HEK293 (cell line): Measurements from ENCODE around the gene CLDN6.

Experiments used
- GLIS1 ChIP-seq: fragments of 450-650 bp; formaldehyde crosslinking; IDR thresholded peaks from 2 replicates; pipeline ENCODE4 v1.5.1; 2016; ENCODE audit warnings: missing biosample characterization, missing genetic modification characterization
- IKZF3 ChIP-seq: fragments of 450-650 bp; IDR thresholded peaks from 2 replicates; pipeline ENCODE4 v1.5.0; 2018; ENCODE audit warnings: missing biosample characterization, mild to moderate bottlenecking, missing genetic modification characterization, moderate library complexity
- KLF16 ChIP-seq: fragments of 450-650 bp; formaldehyde crosslinking; IDR thresholded peaks from 2 replicates; pipeline ENCODE4 v1.5.1; 2017; ENCODE audit warnings: missing biosample characterization, missing genetic modification characterization
- KLF9 ChIP-seq: fragments of 450-650 bp; formaldehyde crosslinking; IDR thresholded peaks from 2 replicates; pipeline ENCODE4 v1.5.1; 2016; ENCODE audit warnings: missing biosample characterization, missing genetic modification characterization, low read depth
- REST ChIP-seq: fragments of 450-650 bp; formaldehyde crosslinking; IDR thresholded peaks from 2 replicates; pipeline ENCODE4 v1.5.1; 2016; ENCODE audit warnings: missing biosample characterization, missing genetic modification characterization
- SALL2 ChIP-seq: fragments of 450-650 bp; formaldehyde crosslinking; IDR thresholded peaks from 2 replicates; pipeline ENCODE4 v1.5.0; 2017; ENCODE audit warnings: missing biosample characterization, mild to moderate bottlenecking, missing genetic modification characterization, borderline replicate concordance
- SP2 ChIP-seq: fragments of 450-650 bp; formaldehyde crosslinking; IDR thresholded peaks from 2 replicates; pipeline ENCODE4 v1.5.1; 2016; ENCODE audit warnings: missing biosample characterization, missing genetic modification characterization
- ZFP3 ChIP-seq: fragments of 450-650 bp; formaldehyde crosslinking; IDR thresholded peaks from 2 replicates; pipeline ENCODE4 v1.5.1; 2016; ENCODE audit warnings: low read depth, missing biosample characterization, missing genetic modification characterization
- ZNF114 ChIP-seq: fragments of 450-650 bp; formaldehyde crosslinking; IDR thresholded peaks from 2 replicates; pipeline ENCODE4 v1.5.0; 2017; ENCODE audit warnings: missing biosample characterization, missing genetic modification characterization
- ZNF354C ChIP-seq: fragments of 450-650 bp; formaldehyde crosslinking; IDR thresholded peaks from 2 replicates; pipeline ENCODE4 v1.5.1; 2016; ENCODE audit warnings: missing biosample characterization, missing genetic modification characterization, low read depth, borderline replicate concordance
- ZNF404 ChIP-seq: fragments of 450-650 bp; formaldehyde crosslinking; IDR thresholded peaks from 2 replicates; pipeline ENCODE4 v1.5.1; 2017; ENCODE audit warnings: missing biosample characterization, missing genetic modification characterization
- ZNF518A ChIP-seq: fragments of 450-650 bp; formaldehyde crosslinking; conservative IDR thresholded peaks from 2 replicates; pipeline ENCODE4 v1.5.1; 2016; ENCODE audit warnings: low read depth, missing biosample characterization, missing genetic modification characterization
- ZNF658 ChIP-seq: fragments of 450-650 bp; formaldehyde crosslinking; IDR thresholded peaks from 2 replicates; pipeline ENCODE4; 2016; ENCODE audit warnings: missing biosample characterization, missing genetic modification characterization
- ZNF677 ChIP-seq: fragments of 450-650 bp; IDR thresholded peaks from 2 replicates; pipeline ENCODE4 v1.5.0; 2018; ENCODE audit warnings: missing biosample characterization, mild to moderate bottlenecking, missing genetic modification characterization, moderate library complexity
- ZSCAN23 ChIP-seq: fragments of 450-650 bp; formaldehyde crosslinking; IDR thresholded peaks from 2 replicates; pipeline ENCODE4 v1.5.1; 2016; ENCODE audit warnings: missing biosample characterization, missing genetic modification characterization
- TF ChIP-seq, protein P1 (sequence below): fragments of 450-650 bp; formaldehyde crosslinking; IDR thresholded peaks from 2 replicates; pipeline ENCODE4 v1.5.1; 2017; ENCODE audit warnings: missing biosample characterization, missing genetic modification characterization
- TF ChIP-seq, protein P2 (sequence below): fragments of 450-650 bp; formaldehyde crosslinking; IDR thresholded peaks from 2 replicates; pipeline ENCODE4 v1.5.1; 2016; ENCODE audit warnings: missing biosample characterization, missing genetic modification characterization
- TF ChIP-seq, protein P3 (sequence below): fragments of 450-650 bp; formaldehyde crosslinking; IDR thresholded peaks from 2 replicates; pipeline ENCODE4 v1.5.1; 2016; ENCODE audit warnings: missing biosample characterization, missing genetic modification characterization
- TF ChIP-seq, protein P4 (sequence below): fragments of 450-650 bp; formaldehyde crosslinking; IDR thresholded peaks from 2 replicates; pipeline ENCODE4 v1.5.1; 2016; ENCODE audit warnings: missing biosample characterization, missing genetic modification characterization, borderline replicate concordance

The CLDN6 gene

GRCh38 chr16:3065069-3065741 lies 47.2 kb upstream of the CLDN6 start, which contains the start of gene IL32 (continued):
- TF ChIP-seq, protein P1, sequence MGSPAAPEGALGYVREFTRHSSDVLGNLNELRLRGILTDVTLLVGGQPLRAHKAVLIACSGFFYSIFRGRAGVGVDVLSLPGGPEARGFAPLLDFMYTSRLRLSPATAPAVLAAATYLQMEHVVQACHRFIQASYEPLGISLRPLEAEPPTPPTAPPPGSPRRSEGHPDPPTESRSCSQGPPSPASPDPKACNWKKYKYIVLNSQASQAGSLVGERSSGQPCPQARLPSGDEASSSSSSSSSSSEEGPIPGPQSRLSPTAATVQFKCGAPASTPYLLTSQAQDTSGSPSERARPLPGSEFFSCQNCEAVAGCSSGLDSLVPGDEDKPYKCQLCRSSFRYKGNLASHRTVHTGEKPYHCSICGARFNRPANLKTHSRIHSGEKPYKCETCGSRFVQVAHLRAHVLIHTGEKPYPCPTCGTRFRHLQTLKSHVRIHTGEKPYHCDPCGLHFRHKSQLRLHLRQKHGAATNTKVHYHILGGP = no peak
- TF ChIP-seq ZNF677 (tag by site-specific recombination) = no peak
- no peak for TF ChIP-seq KLF9
- no peak for TF ChIP-seq SALL2 (tag by site-specific recombination)
- TF ChIP-seq REST (tag by site-specific recombination) = no peak
- no peak for TF ChIP-seq ZNF658
- TF ChIP-seq ZNF404 (tag by site-specific recombination) = no peak
- peak; percentile 94 for TF ChIP-seq GLIS1 (tag by site-specific recombination)
- TF ChIP-seq KLF16 (tag by site-specific recombination) = no peak
- TF ChIP-seq ZNF354C (tag by site-specific recombination) = no peak
- TF ChIP-seq, protein P2, sequence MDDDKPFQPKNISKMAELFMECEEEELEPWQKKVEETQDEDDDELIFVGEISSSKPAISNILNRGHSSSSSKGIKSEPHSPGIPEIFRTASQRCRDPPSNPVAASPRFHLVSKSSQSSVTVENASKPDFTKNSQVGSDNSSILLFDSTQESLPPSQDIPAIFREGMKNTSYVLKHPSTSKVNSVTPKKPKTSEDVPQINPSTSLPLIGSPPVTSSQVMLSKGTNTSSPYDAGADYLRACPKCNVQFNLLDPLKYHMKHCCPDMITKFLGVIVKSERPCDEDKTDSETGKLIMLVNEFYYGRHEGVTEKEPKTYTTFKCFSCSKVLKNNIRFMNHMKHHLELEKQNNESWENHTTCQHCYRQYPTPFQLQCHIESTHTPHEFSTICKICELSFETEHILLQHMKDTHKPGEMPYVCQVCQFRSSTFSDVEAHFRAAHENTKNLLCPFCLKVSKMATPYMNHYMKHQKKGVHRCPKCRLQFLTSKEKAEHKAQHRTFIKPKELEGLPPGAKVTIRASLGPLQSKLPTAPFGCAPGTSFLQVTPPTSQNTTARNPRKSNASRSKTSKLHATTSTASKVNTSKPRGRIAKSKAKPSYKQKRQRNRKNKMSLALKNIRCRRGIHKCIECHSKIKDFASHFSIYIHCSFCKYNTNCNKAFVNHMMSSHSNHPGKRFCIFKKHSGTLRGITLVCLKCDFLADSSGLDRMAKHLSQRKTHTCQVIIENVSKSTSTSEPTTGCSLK = no peak
- peak; percentile 41 for TF ChIP-seq SP2 (tag by site-specific recombination)
- no peak for TF ChIP-seq ZFP3 (tag by site-specific recombination)
- TF ChIP-seq, protein P3, sequence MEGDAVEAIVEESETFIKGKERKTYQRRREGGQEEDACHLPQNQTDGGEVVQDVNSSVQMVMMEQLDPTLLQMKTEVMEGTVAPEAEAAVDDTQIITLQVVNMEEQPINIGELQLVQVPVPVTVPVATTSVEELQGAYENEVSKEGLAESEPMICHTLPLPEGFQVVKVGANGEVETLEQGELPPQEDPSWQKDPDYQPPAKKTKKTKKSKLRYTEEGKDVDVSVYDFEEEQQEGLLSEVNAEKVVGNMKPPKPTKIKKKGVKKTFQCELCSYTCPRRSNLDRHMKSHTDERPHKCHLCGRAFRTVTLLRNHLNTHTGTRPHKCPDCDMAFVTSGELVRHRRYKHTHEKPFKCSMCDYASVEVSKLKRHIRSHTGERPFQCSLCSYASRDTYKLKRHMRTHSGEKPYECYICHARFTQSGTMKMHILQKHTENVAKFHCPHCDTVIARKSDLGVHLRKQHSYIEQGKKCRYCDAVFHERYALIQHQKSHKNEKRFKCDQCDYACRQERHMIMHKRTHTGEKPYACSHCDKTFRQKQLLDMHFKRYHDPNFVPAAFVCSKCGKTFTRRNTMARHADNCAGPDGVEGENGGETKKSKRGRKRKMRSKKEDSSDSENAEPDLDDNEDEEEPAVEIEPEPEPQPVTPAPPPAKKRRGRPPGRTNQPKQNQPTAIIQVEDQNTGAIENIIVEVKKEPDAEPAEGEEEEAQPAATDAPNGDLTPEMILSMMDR (tag by site-specific recombination) = no peak
- peak; percentile 61; the same call in 1 of the 2 replicates for TF ChIP-seq IKZF3 (tag by site-specific recombination)
- TF ChIP-seq ZNF518A = no peak
- TF ChIP-seq ZNF114 = no peak
- TF ChIP-seq, protein P4, sequence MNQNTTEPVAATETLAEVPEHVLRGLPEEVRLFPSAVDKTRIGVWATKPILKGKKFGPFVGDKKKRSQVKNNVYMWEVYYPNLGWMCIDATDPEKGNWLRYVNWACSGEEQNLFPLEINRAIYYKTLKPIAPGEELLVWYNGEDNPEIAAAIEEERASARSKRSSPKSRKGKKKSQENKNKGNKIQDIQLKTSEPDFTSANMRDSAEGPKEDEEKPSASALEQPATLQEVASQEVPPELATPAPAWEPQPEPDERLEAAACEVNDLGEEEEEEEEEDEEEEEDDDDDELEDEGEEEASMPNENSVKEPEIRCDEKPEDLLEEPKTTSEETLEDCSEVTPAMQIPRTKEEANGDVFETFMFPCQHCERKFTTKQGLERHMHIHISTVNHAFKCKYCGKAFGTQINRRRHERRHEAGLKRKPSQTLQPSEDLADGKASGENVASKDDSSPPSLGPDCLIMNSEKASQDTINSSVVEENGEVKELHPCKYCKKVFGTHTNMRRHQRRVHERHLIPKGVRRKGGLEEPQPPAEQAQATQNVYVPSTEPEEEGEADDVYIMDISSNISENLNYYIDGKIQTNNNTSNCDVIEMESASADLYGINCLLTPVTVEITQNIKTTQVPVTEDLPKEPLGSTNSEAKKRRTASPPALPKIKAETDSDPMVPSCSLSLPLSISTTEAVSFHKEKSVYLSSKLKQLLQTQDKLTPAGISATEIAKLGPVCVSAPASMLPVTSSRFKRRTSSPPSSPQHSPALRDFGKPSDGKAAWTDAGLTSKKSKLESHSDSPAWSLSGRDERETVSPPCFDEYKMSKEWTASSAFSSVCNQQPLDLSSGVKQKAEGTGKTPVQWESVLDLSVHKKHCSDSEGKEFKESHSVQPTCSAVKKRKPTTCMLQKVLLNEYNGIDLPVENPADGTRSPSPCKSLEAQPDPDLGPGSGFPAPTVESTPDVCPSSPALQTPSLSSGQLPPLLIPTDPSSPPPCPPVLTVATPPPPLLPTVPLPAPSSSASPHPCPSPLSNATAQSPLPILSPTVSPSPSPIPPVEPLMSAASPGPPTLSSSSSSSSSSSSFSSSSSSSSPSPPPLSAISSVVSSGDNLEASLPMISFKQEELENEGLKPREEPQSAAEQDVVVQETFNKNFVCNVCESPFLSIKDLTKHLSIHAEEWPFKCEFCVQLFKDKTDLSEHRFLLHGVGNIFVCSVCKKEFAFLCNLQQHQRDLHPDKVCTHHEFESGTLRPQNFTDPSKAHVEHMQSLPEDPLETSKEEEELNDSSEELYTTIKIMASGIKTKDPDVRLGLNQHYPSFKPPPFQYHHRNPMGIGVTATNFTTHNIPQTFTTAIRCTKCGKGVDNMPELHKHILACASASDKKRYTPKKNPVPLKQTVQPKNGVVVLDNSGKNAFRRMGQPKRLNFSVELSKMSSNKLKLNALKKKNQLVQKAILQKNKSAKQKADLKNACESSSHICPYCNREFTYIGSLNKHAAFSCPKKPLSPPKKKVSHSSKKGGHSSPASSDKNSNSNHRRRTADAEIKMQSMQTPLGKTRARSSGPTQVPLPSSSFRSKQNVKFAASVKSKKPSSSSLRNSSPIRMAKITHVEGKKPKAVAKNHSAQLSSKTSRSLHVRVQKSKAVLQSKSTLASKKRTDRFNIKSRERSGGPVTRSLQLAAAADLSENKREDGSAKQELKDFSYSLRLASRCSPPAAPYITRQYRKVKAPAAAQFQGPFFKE = no peak
- no peak for TF ChIP-seq ZSCAN23 (tag by site-specific recombination)
